Measurements from ENCODE around the gene LATS2. TPM values are rescaled to one million over a fixed set of nuclear protein-coding genes. Genes with fewer than 3 reads are reported as not detected.

LATS2 gene
- total RNA-seq, 2 donors from 2014 or later, result 3.7 to 11.3 TPM

GRCh38 chr13:21058361-21058760 lies 3.0 kb downstream of the LATS2 start:
- Histone ChIP-seq H3K4me3 (no peak overlapping the region), H3K27ac (no peak overlapping the region), H3K9ac (ENCODE audit: low read depth in 2 of 2, low read length in 2 of 2) (no peak overlapping the region), H3K36me3 (no peaks in the 10 kb centered on the region), H3K9me3 (no peaks in the 10 kb centered on the region), H3K27me3 (no peaks in the 10 kb centered on the region), H3K4me1 (peaks cover 10% of the 10 kb centered on the region)
- DNase-seq, result peak; percentile 37
- intact Hi-C loops (cut with DNase I), result no loop called here
- no peak for TF ChIP-seq CTCF (IDR thresholded peaks at IDR 0.05)

- H3K9me3 ChIP-seq, result no peaks in the 10 kb centered on the region
- no peak overlapping the region for H3K9ac ChIP-seq (ENCODE audit: low read depth in 2 of 2, low read length in 2 of 2)
- no peak for TF ChIP-seq CTCF (IDR thresholded peaks at IDR 0.05)
- no peaks in the 10 kb centered on the region for H3K27me3 ChIP-seq
- H3K27ac ChIP-seq, result no peak overlapping the region
- no peak for DNase-seq
- intact Hi-C loops (cut with DNase I), result no loop called here
- no peak overlapping the region for H3K4me3 ChIP-seq
- H3K4me1 ChIP-seq, result peaks cover 7% of the 10 kb centered on the region
- H3K36me3 ChIP-seq, result no peaks in the 10 kb centered on the region
Measured at GRCh38 chr13:21055511-21056045, 5.8 kb downstream of the LATS2 start.

GRCh38 chr13:21055016-21055415 lies 6.4 kb downstream of the LATS2 start:
- no peak overlapping the region for H3K9ac ChIP-seq (ENCODE audit: low read depth in 2 of 2, low read length in 2 of 2)
- H3K4me3 ChIP-seq, result no peak overlapping the region
- H3K9me3 ChIP-seq, result no peaks in the 10 kb centered on the region
- intact Hi-C loops (cut with DNase I), result no loop called here
- H3K36me3 ChIP-seq, result no peaks in the 10 kb centered on the region
- no peak for DNase-seq
- H3K27ac ChIP-seq, result no peak overlapping the region
- no peak for TF ChIP-seq CTCF (IDR thresholded peaks at IDR 0.05)
- H3K27me3 ChIP-seq, result no peaks in the 10 kb centered on the region
- H3K4me1 ChIP-seq, result peaks cover 7% of the 10 kb centered on the region

GRCh38 chr13:21054313-21054712 lies 7.1 kb downstream of the LATS2 start:
- H3K27ac ChIP-seq, result no peak overlapping the region
- intact Hi-C loops (cut with DNase I), result no loop called here
- H3K4me1 ChIP-seq, result peaks cover 7% of the 10 kb centered on the region

GRCh38 chr13:21053231-21053630 lies 8.2 kb downstream of the LATS2 start:
- Histone ChIP-seq H3K27ac (no peak overlapping the region), H3K9ac (ENCODE audit: low read depth in 2 of 2, low read length in 2 of 2) (no peak overlapping the region), H3K9me3 (no peaks in the 10 kb centered on the region), H3K27me3 (no peaks in the 10 kb centered on the region), H3K4me3 (no peak overlapping the region), H3K36me3 (no peaks in the 10 kb centered on the region), H3K4me1 (peaks cover 2% of the 10 kb centered on the region)
- DNase-seq, result no peak
- no peak for TF ChIP-seq CTCF (IDR thresholded peaks at IDR 0.05)
- intact Hi-C loops (cut with DNase I), result no loop called here

More at GRCh38 chr13:21054313-21054712, 7.1 kb downstream of the LATS2 start:
- Histone ChIP-seq H3K9me3 (no peaks in the 10 kb centered on the region), H3K27me3 (no peaks in the 10 kb centered on the region), H3K4me3 (no peak overlapping the region), H3K9ac (ENCODE audit: low read depth in 2 of 2, low read length in 2 of 2) (no peak overlapping the region), H3K36me3 (no peaks in the 10 kb centered on the region)
- DNase-seq, result no peak
- TF ChIP-seq CTCF (IDR thresholded peaks at IDR 0.05), result no peak
